NT2/D1 (cell line): ENCODE measurements around the gene SETD7.

ENCODE experiments used
- SUZ12 ChIP-seq: IDR thresholded peaks from 2 replicates; pipeline ENCODE4 v1.6.1; 2011; ENCODE audit not compliant: insufficient read length, insufficient read depth; ENCODE audit errors: extremely low read depth
- YY1 ChIP-seq: IDR thresholded peaks from 2 replicates; pipeline ENCODE4 v1.6.1; 2011; ENCODE audit not compliant: insufficient read length, insufficient read depth
- ZNF274 ChIP-seq: IDR thresholded peaks from 2 replicates; pipeline ENCODE4 v1.6.1; 2011; ENCODE audit warnings: mild to moderate bottlenecking, low read depth, low read length

- no peak for TF ChIP-seq ZNF274
- TF ChIP-seq YY1 = no peak
- no peak for TF ChIP-seq SUZ12
These were observed 8.5 kb upstream of the SETD7 start for GRCh38 chr4:139564502-139564901.
